ENCODE results near the gene MYO5B.

GRCh38 chr18:50107468-50107977 lies 87.4 kb downstream of the MYO5B start:
- no peak for TF ChIP-seq CTCF (IDR thresholded peaks at IDR 0.05; ENCODE audit: low read depth, low read length)
- TF ChIP-seq POLR2A (IDR thresholded peaks at IDR 0.05; ENCODE audit: extremely low read depth, insufficient read length), result no peak

Data from NB4 (cell line).